CD4-positive, alpha-beta T cell treated with Interleukin-21 for 1 hour (primary cell): ENCODE results near the gene UBR1.
"Not testable (repeated sequence)": the region's sequence is repeated elsewhere in the genome, so short reads cannot be mapped to it uniquely, and the experiment has no call there.

Source experiments
- DNase-seq: peaks from one replicate; pipeline ENCODE4 v3.0.0-alpha.2; 2020

The UBR1 gene

GRCh38 chr15:42893911-42894310 lies 211.9 kb downstream of the UBR1 start:
- not testable (repeated sequence) for DNase-seq
